Naive thymus-derived CD4-positive, alpha-beta T cell (primary cell): ENCODE measurements around the gene CDC42EP4. TPM values are rescaled to one million over a fixed set of nuclear protein-coding genes. Genes with fewer than 3 reads are reported as not detected.

Source experiments
- ATAC-seq: fragments of 150-1000 bp; cut with Tn5 transposase; 2 replicates; pipeline ENCODE4 v1.10.0; 2021; ENCODE audit warnings: mild to moderate bottlenecking, moderate library complexity
- CTCF ChIA-PET: fragments of 350-600 bp; sonication (Branson Sonifier 250); formaldehyde crosslinking; loops from one replicate; lab custom pipeline; 2021; ENCODE audit warnings: antibody characterized with exemption; lab: Charles Lee
- POLR2A ChIA-PET: fragments of 350-600 bp; sonication (Branson Sonifier 250); formaldehyde crosslinking; loops from one replicate; lab custom pipeline; 2021; ENCODE audit warnings: antibody characterized with exemption, inconsistent platforms; lab: Charles Lee
- DNase-seq, 9 donors: peaks; one replicate each; pipeline versions ENCODE4 v3.0.0 to v3.0.0-alpha.2; 2020 to 2022; ENCODE audit warnings: mixed read lengths in 1 of 9
- H3K27ac ChIP-seq: one replicate; pipeline ENCODE4 v1.7.0; 2013; ENCODE audit warnings: mild to moderate bottlenecking, low read depth, low read length, moderate library complexity
- H3K27me3 ChIP-seq, 2 donors: one replicate each; pipeline ENCODE4 v1.7.0; 2013; ENCODE audit warnings: low read length in 2 of 2, mild to moderate bottlenecking in 2 of 2, moderate library complexity in 2 of 2; ENCODE audit not compliant: control insufficient read depth in 2 of 2, insufficient read depth in 2 of 2
- H3K36me3 ChIP-seq, 3 experiments: 1 replicate in 2 of 3; 2 replicates in 1 of 3; pipeline ENCODE4 v1.7.0; 2013; ENCODE audit warnings: low read length in 3 of 3, mild to moderate bottlenecking in 3 of 3, moderate library complexity in 1 of 3; ENCODE audit not compliant: insufficient read depth in 3 of 3, control insufficient read depth in 2 of 3
- H3K4me1 ChIP-seq, 2 donors: one replicate each; pipeline ENCODE4 v1.7.0; 2013; ENCODE audit warnings: low read length in 2 of 2, mild to moderate bottlenecking in 2 of 2, moderate library complexity in 1 of 2; ENCODE audit not compliant: control insufficient read depth in 2 of 2, insufficient read depth in 2 of 2
- H3K4me3 ChIP-seq: 2 replicates; pipeline ENCODE4 v1.7.0; 2013; ENCODE audit warnings: mild to moderate bottlenecking, low read length
- H3K9me3 ChIP-seq, 3 experiments: 1 replicate in 2 of 3; 2 replicates in 1 of 3; pipeline ENCODE4 v1.7.0; 2013; ENCODE audit warnings: low read length in 3 of 3; ENCODE audit not compliant: control insufficient read depth in 2 of 3
- H3K27ac Mint-ChIP-seq, 9 donors: one replicate each; pipeline ENCODE4 v1.8.0; 2020 to 2022; ENCODE audit warnings: mixed read lengths in 9 of 9, mild to moderate bottlenecking in 8 of 9, moderate library complexity in 5 of 9, inconsistent platforms in 2 of 9
- H3K27me3 Mint-ChIP-seq, 5 donors: one replicate each; pipeline ENCODE4 v1.8.0; 2021 to 2022; ENCODE audit warnings: mixed read lengths in 5 of 5, mild to moderate bottlenecking in 1 of 5
- H3K36me3 Mint-ChIP-seq, 5 donors: one replicate each; pipeline ENCODE4 v1.8.0; 2020 to 2022; ENCODE audit warnings: mixed read lengths in 5 of 5, mild to moderate bottlenecking in 3 of 5, inconsistent platforms in 1 of 5
- H3K4me1 Mint-ChIP-seq, 7 donors: one replicate each; pipeline ENCODE4 v1.8.0; 2020 to 2022; ENCODE audit warnings: mixed read lengths in 7 of 7, mild to moderate bottlenecking in 3 of 7, inconsistent platforms in 1 of 7
- H3K4me3 Mint-ChIP-seq, 10 donors: one replicate each; pipeline ENCODE4 v1.8.0; 2020 to 2022; ENCODE audit warnings: mild to moderate bottlenecking in 10 of 10, mixed read lengths in 10 of 10, moderate library complexity in 6 of 10, inconsistent platforms in 2 of 10
- H3K9me3 Mint-ChIP-seq, 11 donors: one replicate each; pipeline ENCODE4 v1.8.0; 2020 to 2022; ENCODE audit warnings: mixed read lengths in 11 of 11, mild to moderate bottlenecking in 4 of 11, inconsistent platforms in 1 of 11, moderate library complexity in 1 of 11
- intact Hi-C, 2 donors: fragments of 100-400 bp; cut with micrococcal nuclease; formaldehyde crosslinking; loops; one replicate each; pipeline ENCODE4 v1.15.1; 2023
- polyA plus RNA-seq, 2 donors: library from polyadenylated mRNA; unstranded; fragments of 300-500 nt; fragmentation: Illumina TruSeq; gene quantifications; one replicate each; pipeline ENCODE4 v1.2.3, GENCODE V29; 2021
- total RNA-seq, 6 experiments: library from RNA in 5 of 6; stranded (reverse) in 5 of 6; gene quantifications; 1 replicate in 5 of 6; 2 replicates in 1 of 6; pipeline ENCODE4 v1.2.3 and lab custom pipeline; 2021 to 2026

Gene CDC42EP4
- total RNA-seq (10 to 100 TPM in 1 of 5 experiments, 1 to 10 TPM in 4; 1.4 to 15.8 (median 2.0) TPM), polyA plus RNA-seq (under 1 TPM; 0.19 to 0.28 TPM), total RNA-seq (lab: John Stamatoyannopoulos, UW) (4.7 reads per million, percentile 23 among the genes with 10 or more reads in this experiment)

GRCh38 chr17:73311781-73312641 lies at the start of gene CDC42EP4:
Gene CDC42EP4, minus strand, starts transcription at chr17:73312001. Its CDS starts 25,501 bp downstream, at chr17:73286500.
- DNase-seq (peak; percentile 70 to 89 (median 76)), ATAC-seq (peak; percentile 94)
- Mint-ChIP-seq H3K27ac (peak within 1 kb of the TSS in 8 of 9 donors; percentile 5 to 86 (median 62)), H3K27me3 (peaks cover 0 to 13% (median 0%) of the 10 kb centered on the region in 5 donors), H3K4me3 (peak within 1 kb of the TSS; percentile 84 to 91 (median 88)), H3K9me3 (peaks cover 0 to 1% (median 0%) of the 10 kb centered on the region in 11 donors), H3K36me3 (no peaks in the 10 kb centered on the region), H3K4me1 (peaks cover 8 to 19% (median 13%) of the 10 kb centered on the region in 7 donors)
- no peaks in the 10 kb centered on the region for H3K9me3 ChIP-seq
- H3K4me3 ChIP-seq: peak within 1 kb of the TSS; percentile 80
- POLR2A ChIA-PET: interaction anchor here (0.8 kb wide), 1 partner anchor 118 kb away, joined by 3 read pairs; no protein-coding TSS in a partner anchor
- H3K27me3 ChIP-seq: no peaks in the 10 kb centered on the region
- intact Hi-C loops: loop anchor here (1.0 to 5.0 kb wide), 8 partner anchors 58 to 890 kb away; partner anchors contain the start of genes SLC39A11 (in 2 of the 2) and RPL38 (in 1 of the 2)
- CTCF ChIA-PET: interaction anchor here (0.7 to 1.3 kb wide), 2 partner anchors 89 to 585 kb away, joined by 3 to 5 read pairs; no protein-coding TSS in a partner anchor
- H3K4me1 ChIP-seq: peaks cover 9 to 10% of the 10 kb centered on the region in 2 donors
- peaks cover 0 to 7% (median 0%) of the 10 kb centered on the region in 3 experiments for H3K36me3 ChIP-seq
- H3K27ac ChIP-seq: peak within 1 kb of the TSS; percentile 75

- ChIA-PET POLR2A (no interaction called here), CTCF (no interaction called here)
- H3K27ac Mint-ChIP-seq: no peak overlapping the region
- no peaks in the 10 kb centered on the region for H3K27me3 ChIP-seq
- no peak overlapping the region for H3K4me3 Mint-ChIP-seq
- no peaks in the 10 kb centered on the region for H3K9me3 ChIP-seq
- no peaks in the 10 kb centered on the region for H3K9me3 Mint-ChIP-seq
- no peaks in the 10 kb centered on the region for H3K36me3 ChIP-seq
- H3K36me3 Mint-ChIP-seq: peaks cover 0 to 6% (median 0%) of the 10 kb centered on the region in 5 donors
- H3K4me1 ChIP-seq: no peaks in the 10 kb centered on the region
- no peak overlapping the region for H3K4me3 ChIP-seq
- DNase-seq: no peak
- H3K27ac ChIP-seq: no peak overlapping the region
- no peaks in the 10 kb centered on the region for H3K27me3 Mint-ChIP-seq
- intact Hi-C loops: no loop called here
- H3K4me1 Mint-ChIP-seq: no peaks in the 10 kb centered on the region
- no peak for ATAC-seq
These were observed 49.4 kb upstream of the CDC42EP4 start for GRCh38 chr17:73360961-73361761.

GRCh38 chr17:73359987-73360410 lies 48.2 kb upstream of the CDC42EP4 start:
- Histone ChIP-seq H3K27me3 (no peaks in the 10 kb centered on the region), H3K27ac (no peak overlapping the region), H3K4me1 (no peaks in the 10 kb centered on the region), H3K9me3 (no peaks in the 10 kb centered on the region), H3K36me3 (no peaks in the 10 kb centered on the region), H3K4me3 (no peak overlapping the region)
- H3K4me1 Mint-ChIP-seq: no peaks in the 10 kb centered on the region
- no peak overlapping the region for H3K4me3 Mint-ChIP-seq
- intact Hi-C loops: no loop called here
- ChIA-PET CTCF (interaction anchor here (0.7 kb wide), 1 partner anchor 9 kb away, joined by 5 read pairs; no protein-coding TSS in a partner anchor), POLR2A (interaction anchor here (0.6 kb wide), 1 partner anchor 89 kb away, joined by 4 read pairs; no protein-coding TSS in a partner anchor)
- H3K27me3 Mint-ChIP-seq: no peaks in the 10 kb centered on the region
- H3K27ac Mint-ChIP-seq: no peak overlapping the region
- peaks cover 0 to 6% (median 0%) of the 10 kb centered on the region in 5 donors for H3K36me3 Mint-ChIP-seq
- DNase-seq (no peak), ATAC-seq (no peak)
- no peaks in the 10 kb centered on the region for H3K9me3 Mint-ChIP-seq

GRCh38 chr17:73359352-73359751 lies 47.6 kb upstream of the CDC42EP4 start:
- Mint-ChIP-seq H3K36me3 (peaks cover 0 to 8% (median 0%) of the 10 kb centered on the region in 5 donors), H3K27me3 (no peaks in the 10 kb centered on the region), H3K27ac (no peak overlapping the region), H3K4me1 (no peaks in the 10 kb centered on the region), H3K9me3 (no peaks in the 10 kb centered on the region), H3K4me3 (no peak overlapping the region)
- H3K27ac ChIP-seq: no peak overlapping the region
- no peaks in the 10 kb centered on the region for H3K9me3 ChIP-seq
- no peak for DNase-seq
- no peak overlapping the region for H3K4me3 ChIP-seq
- no peaks in the 10 kb centered on the region for H3K36me3 ChIP-seq
- ATAC-seq: no peak
- intact Hi-C loops: no loop called here
- CTCF ChIA-PET: interaction anchor here (0.7 kb wide), 1 partner anchor 10 kb away, joined by 5 read pairs; no protein-coding TSS in a partner anchor
- POLR2A ChIA-PET: no interaction called here
- no peaks in the 10 kb centered on the region for H3K27me3 ChIP-seq
- H3K4me1 ChIP-seq: no peaks in the 10 kb centered on the region

GRCh38 chr17:73358668-73359067 lies 46.9 kb upstream of the CDC42EP4 start:
- Mint-ChIP-seq H3K4me1 (no peaks in the 10 kb centered on the region), H3K9me3 (no peaks in the 10 kb centered on the region)
- CTCF ChIA-PET: no interaction called here

GRCh38 chr17:73357981-73358380 lies 46.2 kb upstream of the CDC42EP4 start:
- no peaks in the 10 kb centered on the region for H3K27me3 Mint-ChIP-seq
- H3K4me1 Mint-ChIP-seq: no peaks in the 10 kb centered on the region
- H3K27ac Mint-ChIP-seq: no peak overlapping the region
- H3K36me3 Mint-ChIP-seq: peaks cover 0 to 10% (median 0%) of the 10 kb centered on the region in 5 donors
- ATAC-seq (no peak), DNase-seq (no peak)
- no peaks in the 10 kb centered on the region for H3K9me3 ChIP-seq
- H3K36me3 ChIP-seq: no peaks in the 10 kb centered on the region
- H3K4me3 ChIP-seq: no peak overlapping the region
- ChIA-PET CTCF (no interaction called here), POLR2A (no interaction called here)
- no peaks in the 10 kb centered on the region for H3K4me1 ChIP-seq
- intact Hi-C loops: no loop called here
- H3K27me3 ChIP-seq: no peaks in the 10 kb centered on the region
- no peaks in the 10 kb centered on the region for H3K9me3 Mint-ChIP-seq
- no peak overlapping the region for H3K27ac ChIP-seq
- no peak overlapping the region for H3K4me3 Mint-ChIP-seq

More at GRCh38 chr17:73358668-73359067, 46.9 kb upstream of the CDC42EP4 start:
- Histone ChIP-seq H3K4me1 (no peaks in the 10 kb centered on the region), H3K27me3 (no peaks in the 10 kb centered on the region), H3K27ac (no peak overlapping the region), H3K9me3 (no peaks in the 10 kb centered on the region), H3K4me3 (no peak overlapping the region), H3K36me3 (no peaks in the 10 kb centered on the region)
- intact Hi-C loops: no loop called here
- H3K36me3 Mint-ChIP-seq: peaks cover 0 to 10% (median 0%) of the 10 kb centered on the region in 5 donors
- no peak overlapping the region for H3K27ac Mint-ChIP-seq
- no peaks in the 10 kb centered on the region for H3K27me3 Mint-ChIP-seq
- no peak for ATAC-seq
- no peak for DNase-seq
- H3K4me3 Mint-ChIP-seq: no peak overlapping the region
- POLR2A ChIA-PET: interaction anchor here (0.7 kb wide), 1 partner anchor 127 kb away, joined by 3 read pairs; a partner anchor contains a TSS
